ENCODE data around the gene FBL. TPM values are rescaled to one million over a fixed set of nuclear protein-coding genes. Genes with fewer than 3 reads are reported as not detected.
"Not testable (repeated sequence)": the region's sequence is repeated elsewhere in the genome, so short reads cannot be mapped to it uniquely, and the experiment has no call there.

FBL gene
- total and polyA plus RNA-seq, 2 of the 8 experiments (the other 6 are each of a cell fraction or from before 2014, with no cell fraction given) = 790 to 1,361 TPM

DNA sequence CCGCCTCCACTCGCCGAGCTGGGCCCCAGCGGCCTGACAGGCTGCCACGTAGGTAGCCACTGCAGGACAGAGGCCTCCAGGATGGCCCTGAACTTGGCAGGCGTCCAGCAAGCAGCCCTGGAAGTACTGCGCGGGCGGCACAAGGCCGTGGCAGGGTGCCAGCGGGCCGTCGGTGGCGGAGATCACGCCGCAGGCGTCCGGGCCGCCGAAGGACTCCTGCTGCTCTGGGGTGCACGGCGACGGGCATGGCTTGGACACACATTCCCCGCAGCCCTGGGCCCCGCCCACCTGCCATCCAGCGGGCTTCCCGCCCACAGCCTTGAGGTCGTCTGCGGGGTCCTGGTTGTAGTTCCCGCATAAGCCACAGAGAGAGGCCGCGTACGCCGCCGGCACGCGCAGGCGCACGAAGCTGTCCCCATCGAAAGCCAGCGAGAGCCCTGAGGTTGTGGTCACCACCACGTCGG, 29.3 kb upstream of the FBL start:
- H3K4ac ChIP-seq (replicated peaks; ENCODE audit: insufficient read length, low read depth, low read length); H4K20me1 ChIP-seq (replicated peaks in 1 of 2; ENCODE audit: control insufficient read depth in 1 of 2, insufficient read depth in 2 of 2, low read length in 2 of 2); FAIRE-seq; H3K4me1 ChIP-seq (replicated peaks in 1 of 4; ENCODE audit: control insufficient read depth in 3 of 4, insufficient read depth in 4 of 4, low read length in 3 of 4); H3K18ac ChIP-seq (ENCODE audit: extremely low read depth, low read length); H3K4me3 ChIP-seq (ENCODE audit: extremely low read depth in 1 of 4, insufficient read depth in 2 of 4, low read depth in 3 of 4, low read length in 4 of 4); H3K79me1 ChIP-seq (ENCODE audit: low read depth, low read length); H3K56ac ChIP-seq (replicated peaks; ENCODE audit: insufficient read length, low read depth, low read length); H4K91ac ChIP-seq (replicated peaks; ENCODE audit: insufficient read length, low read length); H2BK5ac ChIP-seq (ENCODE audit: low read depth, low read length); H3K9ac ChIP-seq (replicated peaks in 1 of 4; ENCODE audit: extremely low read depth in 1 of 4, low read depth in 3 of 4, low read length in 3 of 4); H3K79me2 ChIP-seq (ENCODE audit: control insufficient read depth in 1 of 2, insufficient read depth in 2 of 2, low read length in 2 of 2); H3K36me3 ChIP-seq (ENCODE audit: control insufficient read depth in 2 of 4, insufficient read depth in 4 of 4, low read length in 3 of 4); H2BK120ac ChIP-seq (replicated peaks; ENCODE audit: low read depth, low read length); H2AK5ac ChIP-seq (ENCODE audit: low read depth, low read length); CTCF ChIA-PET (ENCODE audit: partially characterized antibody); H3K23me2 ChIP-seq (ENCODE audit: low read depth, low read length); H3K4me2 ChIP-seq (ENCODE audit: insufficient read depth in 1 of 2, low read depth in 2 of 2, low read length in 2 of 2); H3K23ac ChIP-seq (ENCODE audit: insufficient read length); H3K9me3 ChIP-seq (ENCODE audit: insufficient read depth in 2 of 2, low read depth in 1 of 2, low read length in 1 of 2); H4K5ac ChIP-seq (ENCODE audit: insufficient read length, low read depth, low read length); H2AFZ ChIP-seq (ENCODE audit: low read length); H3K27ac ChIP-seq (ENCODE audit: low read depth, low read length); POLR2A ChIA-PET (ENCODE audit: partially characterized antibody); H4K8ac ChIP-seq (ENCODE audit: extremely low read depth, insufficient read depth, low read length); H2BK20ac ChIP-seq (ENCODE audit: low read length); H2BK12ac ChIP-seq (ENCODE audit: low read depth, low read length); H3K14ac ChIP-seq (ENCODE audit: insufficient read length); H3K27me3 ChIP-seq (replicated peaks in 1 of 4; ENCODE audit: control insufficient read depth in 3 of 4, extremely low read depth in 1 of 4, insufficient read depth in 3 of 4, low read length in 3 of 4); H2BK15ac ChIP-seq (ENCODE audit: low read length): not testable (repeated sequence)
- TF ChIP-seq, protein P1, sequence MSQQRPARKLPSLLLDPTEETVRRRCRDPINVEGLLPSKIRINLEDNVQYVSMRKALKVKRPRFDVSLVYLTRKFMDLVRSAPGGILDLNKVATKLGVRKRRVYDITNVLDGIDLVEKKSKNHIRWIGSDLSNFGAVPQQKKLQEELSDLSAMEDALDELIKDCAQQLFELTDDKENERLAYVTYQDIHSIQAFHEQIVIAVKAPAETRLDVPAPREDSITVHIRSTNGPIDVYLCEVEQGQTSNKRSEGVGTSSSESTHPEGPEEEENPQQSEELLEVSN (IDR thresholded peaks at IDR 0.05) = peak; percentile 41; the same call in 1 of the 2 replicates
- WGBS, 2 experiments (ENCODE audit: extremely low coverage in 1 of 2, insufficient coverage in 1 of 2, insufficient read length in 1 of 2, insufficient replicate concordance in 2 of 2, low coverage in 1 of 2, low lambda C conversion rate in 2 of 2, missing lambda C conversion rate in 1 of 2) = 91% methylated on average over 25 of the region's 43 CpGs; no CpG with 5 or more reads in 1 of the 2 experiments
- peak in 1 of 2 experiments; percentile 47 for DNase-seq (ENCODE audit: low read depth in 1 of 2, low spot score in 2 of 2)
